GDM1 (cell line): Measurements from ENCODE around the gene GGA1.
A peak's percentile ranks its signal among the peaks of the same experiment; 100 is the strongest.
"Not testable (repeated sequence)": the region's sequence is repeated elsewhere in the genome, so short reads cannot be mapped to it uniquely, and the experiment has no call there.

ENCODE experiments used
- DNase-seq: peaks from one replicate; lab custom pipeline; 2025; lab: John Stamatoyannopoulos, UW

GGA1 gene

GRCh38 chr22:37570661-37570976 is 38.0 kb upstream of the GGA1 start:
- DNase-seq: no peak

- no peak for DNase-seq
These were observed 37.2 kb upstream of the GGA1 start for GRCh38 chr22:37571258-37571991.

- no peak for DNase-seq
These were observed 36.7 kb upstream of the GGA1 start for GRCh38 chr22:37571992-37572373.

DNA sequence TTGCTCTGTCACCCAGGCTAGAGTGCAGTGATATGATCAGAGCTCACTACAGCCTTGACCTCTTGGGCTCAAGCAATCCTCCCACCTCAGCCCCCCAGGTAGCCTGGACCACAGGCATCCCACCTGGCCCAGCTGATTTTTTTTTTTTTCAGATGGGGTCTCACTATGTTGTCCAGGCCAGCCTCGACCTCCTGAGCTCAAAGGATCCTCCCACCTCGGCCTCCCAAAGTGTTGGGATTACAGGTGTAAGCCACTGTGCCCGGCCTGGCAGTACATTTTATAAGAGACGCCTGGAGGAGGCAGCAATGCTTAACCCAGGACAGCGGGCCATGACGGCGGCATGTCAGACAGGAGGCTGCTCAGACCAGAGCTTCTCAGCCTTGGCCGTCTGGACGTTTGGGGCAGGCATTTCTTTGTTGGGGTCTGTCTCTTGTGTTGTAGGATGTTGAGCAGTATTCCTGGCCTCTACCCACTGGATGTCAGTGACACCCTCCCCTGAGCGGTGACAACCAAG is 33.1 kb upstream of the GGA1 start:
- no peak for DNase-seq

DNA sequence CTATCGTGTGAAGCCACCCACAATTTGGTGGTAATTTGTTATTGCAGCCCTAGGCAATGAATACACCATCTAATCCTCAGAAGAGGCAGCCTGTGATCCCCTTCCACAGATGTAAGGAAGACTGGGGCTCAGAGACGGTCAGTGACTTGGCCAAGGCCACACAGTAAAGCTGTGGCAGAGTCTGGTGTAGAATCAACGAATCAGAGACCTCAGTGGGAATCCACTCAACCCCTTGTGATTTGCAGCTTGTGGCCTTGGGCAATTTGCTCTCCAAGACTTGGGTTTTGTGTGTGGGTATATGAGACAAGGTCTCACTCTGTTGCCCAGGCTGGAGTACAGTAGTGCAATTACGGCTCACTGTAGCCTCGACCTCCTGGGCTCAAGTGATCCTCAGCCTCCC is 30.6 kb upstream of the GGA1 start:
- no peak for DNase-seq

DNA sequence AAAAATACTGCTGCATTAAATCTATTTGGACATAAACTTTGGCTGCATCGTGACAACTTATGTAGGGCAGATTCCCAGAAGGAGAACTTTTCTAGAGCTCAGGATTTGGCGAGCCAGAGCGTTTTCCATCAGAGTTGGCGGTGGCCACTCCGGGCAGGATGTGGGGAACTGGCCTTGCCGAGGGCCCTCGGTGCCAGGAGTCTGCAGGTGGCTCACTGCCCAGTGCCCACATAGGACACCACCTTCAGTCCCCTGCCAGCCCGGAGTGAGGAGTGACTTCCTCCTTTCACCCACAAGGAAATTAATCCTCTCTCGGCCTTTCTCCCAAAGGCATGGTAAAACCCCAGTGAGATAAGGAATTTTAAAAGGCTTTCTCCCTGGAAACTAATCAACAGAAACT is 27.1 kb upstream of the GGA1 start:
- DNase-seq: no peak

- DNase-seq: no peak
These were observed 26.1 kb upstream of the GGA1 start for GRCh38 chr22:37582526-37582925.

DNA sequence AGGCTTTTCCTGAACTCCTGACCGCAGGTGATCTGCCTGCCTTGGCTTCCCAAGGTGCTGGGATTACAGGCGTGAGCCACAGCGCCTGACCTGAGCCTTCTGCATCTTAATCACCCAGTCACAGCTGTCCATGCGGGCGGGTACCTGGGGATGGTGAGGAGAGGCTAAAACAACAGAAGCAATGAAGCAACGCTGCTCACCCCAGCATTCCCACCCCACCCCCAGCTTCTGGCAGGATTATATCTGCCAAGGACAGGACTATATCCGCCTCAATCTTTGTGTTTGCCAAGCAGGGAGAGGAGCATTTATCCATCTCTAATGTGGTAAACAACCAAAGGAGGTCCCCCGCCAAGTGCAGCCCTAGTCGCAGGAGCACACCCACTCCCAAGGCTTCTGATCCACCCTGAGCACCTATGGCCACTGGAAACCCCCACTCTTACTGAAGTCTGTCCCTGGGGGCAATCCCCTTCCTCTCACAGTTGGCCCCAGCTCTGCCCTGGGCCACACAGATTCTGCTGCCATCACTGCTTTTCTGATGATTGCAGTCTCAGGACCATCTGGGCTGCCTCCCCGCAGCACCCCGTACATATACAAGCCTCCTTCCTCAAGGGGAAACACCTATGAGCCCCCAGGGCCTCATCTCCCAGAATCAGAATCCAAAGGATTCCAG is 20.0 kb upstream of the GGA1 start:
- DNase-seq: no peak

GRCh38 chr22:37589636-37590035 is 19.0 kb upstream of the GGA1 start:
- DNase-seq: no peak

DNA sequence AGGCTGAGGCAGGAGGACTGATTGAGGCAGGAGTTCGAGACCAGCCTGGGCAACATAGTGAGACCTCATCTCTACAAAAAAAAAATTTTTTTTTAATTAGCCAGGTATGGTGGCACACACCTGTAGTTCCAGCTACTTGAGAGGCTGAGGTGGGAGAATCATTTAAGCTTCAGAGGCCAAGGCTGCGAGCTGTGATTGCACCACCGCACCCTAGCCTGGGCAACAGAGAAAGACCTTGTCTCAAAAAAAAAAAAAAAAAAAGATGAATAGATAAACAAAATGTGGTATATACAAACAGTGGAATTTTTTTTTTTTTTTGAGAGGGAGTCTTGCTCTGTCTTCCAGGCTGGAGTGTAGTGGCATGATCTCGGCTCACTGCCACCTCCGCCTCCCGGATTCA is 17.6 kb upstream of the GGA1 start:
- not testable (repeated sequence) for DNase-seq

GRCh38 chr22:37591823-37592404 is 16.7 kb upstream of the GGA1 start:
- DNase-seq: no peak

DNA sequence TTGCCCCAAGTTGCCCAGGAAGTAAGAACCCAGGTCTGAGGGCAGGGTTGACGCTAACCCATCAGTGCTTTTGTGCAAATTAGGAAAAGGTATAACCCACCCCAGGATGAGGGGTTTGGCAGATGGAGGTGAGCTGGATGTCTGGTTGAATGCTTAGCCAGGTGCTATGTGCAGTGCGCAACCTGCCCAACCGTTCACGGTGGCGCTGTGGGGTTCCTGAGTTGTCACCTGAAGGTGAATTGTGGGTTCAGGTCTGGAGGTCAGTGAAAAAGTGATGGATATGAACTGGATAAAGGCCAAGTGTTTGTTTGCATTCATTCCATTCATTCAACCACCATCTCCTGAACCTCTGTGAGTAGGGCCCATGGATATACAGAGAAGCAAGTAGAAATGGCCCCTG is 14.4 kb upstream of the GGA1 start:
- DNase-seq: no peak

- no peak for DNase-seq
These were observed 9.5 kb upstream of the GGA1 start for GRCh38 chr22:37599153-37599552.

- no peak for DNase-seq
These were observed 7.5 kb upstream of the GGA1 start for GRCh38 chr22:37601203-37601539.

DNA sequence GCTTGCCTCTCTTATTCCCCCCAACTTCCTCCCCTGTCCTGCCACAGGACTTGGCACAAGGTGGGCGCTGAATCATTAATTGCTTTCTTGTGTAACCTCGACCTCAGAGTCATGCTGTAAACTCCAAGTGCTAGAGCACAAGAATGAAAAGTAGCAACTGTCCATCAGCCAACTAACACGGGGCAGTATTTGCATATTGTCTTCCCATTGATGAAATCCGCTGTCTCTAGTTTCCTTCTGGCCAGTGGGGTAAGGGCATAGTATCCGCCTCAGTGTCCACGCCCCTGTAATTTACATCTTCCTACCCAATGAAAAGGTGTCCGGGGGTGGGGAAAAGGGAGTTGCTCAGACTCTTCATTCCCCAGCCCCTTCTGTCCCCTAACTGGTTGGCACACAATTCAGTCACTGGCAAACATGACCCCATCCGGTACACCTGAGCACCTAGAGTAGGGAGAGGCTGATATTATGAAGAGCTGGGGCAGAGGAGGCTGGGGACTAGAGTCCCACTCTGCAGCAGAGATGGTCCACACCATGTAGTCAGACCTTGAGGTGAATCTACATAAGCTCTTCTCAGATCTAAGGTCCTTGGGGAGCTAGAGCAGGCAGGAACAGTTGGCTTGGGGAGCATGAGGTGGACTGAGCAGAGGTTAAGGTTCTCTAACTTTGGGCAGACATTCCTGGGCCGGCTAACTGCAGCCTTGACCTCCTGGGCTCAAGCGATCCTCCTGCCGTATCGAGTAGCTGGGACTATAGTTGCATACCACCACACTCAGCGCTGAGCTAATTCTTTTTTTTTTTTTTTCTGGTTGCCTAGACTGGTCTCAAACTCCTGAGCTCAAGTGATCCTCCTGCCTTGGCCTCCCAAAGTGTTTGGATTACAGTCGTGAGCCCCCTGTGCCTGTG is 6.8 kb upstream of the GGA1 start:
- no peak for DNase-seq

- not testable (repeated sequence) for DNase-seq
These were observed 5.9 kb upstream of the GGA1 start for GRCh38 chr22:37602546-37603277.

DNA sequence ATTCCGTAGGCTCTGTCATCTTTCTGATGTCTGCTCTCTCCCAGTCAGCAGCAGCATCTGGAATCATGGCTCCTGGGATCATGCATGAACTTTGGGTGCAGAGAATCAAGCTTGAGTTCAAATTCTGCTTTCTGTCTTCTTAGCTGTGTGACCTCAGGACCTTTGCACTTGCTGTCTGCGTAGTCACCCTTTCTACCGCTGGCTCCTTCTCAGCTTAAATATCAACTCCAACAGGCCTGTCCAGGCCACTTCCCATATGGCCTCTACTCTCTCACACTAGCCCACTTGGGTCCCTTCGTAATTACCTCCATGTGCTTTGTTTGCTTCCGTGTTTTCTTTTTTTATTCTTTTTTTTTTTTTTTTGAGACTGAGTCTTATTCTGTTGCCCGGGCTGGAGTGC is 4.6 kb upstream of the GGA1 start:
- no peak for DNase-seq

GRCh38 chr22:37604875-37605274 is 3.8 kb upstream of the GGA1 start:
- DNase-seq: no peak

DNA sequence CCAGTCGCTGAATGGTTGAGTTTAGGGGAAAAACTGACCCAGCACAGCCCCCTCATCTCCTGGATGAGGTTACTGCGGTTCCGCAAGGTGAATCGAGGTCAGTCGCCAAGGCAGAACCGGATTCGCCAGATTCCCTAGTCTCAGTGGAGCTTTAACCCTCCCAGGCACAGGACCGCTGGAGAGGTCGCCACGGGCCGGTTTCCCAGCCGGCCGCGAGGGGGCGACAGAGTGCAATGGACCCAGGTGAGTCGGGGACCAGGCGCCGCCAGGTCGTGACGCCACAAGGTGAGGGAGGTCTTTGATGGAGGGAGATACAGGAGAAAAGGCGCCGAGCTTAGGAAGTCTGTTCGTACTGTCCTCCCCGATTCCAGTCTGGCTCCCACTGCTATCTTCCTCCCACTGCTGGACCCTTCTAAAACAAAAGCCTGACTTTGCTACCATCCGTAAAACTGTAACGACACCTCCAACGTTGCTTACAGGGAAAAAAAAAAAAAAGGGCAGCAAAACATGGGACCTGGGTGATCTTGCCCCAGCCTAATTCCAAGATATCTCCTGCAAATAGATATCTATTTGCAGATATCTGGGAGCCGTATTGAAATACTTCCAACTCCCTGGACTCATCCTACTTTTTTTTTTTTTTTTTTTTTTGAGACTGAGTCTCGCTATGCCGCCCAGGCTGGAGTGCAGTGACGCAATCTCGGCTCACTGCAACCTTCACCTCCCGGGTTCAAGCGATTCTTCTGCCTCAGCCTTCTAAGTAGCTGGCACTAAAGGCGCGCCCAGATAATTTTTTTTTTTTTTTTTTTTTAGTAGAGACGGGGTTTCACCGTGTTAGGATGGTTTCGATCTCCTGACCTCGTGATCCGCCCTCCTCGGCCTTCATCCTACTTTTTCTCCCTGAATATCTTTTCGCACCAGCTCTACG is 1.4 kb upstream of the GGA1 start:
- peak; percentile 55 for DNase-seq

GRCh38 chr22:37607935-37608476 is 628 bp upstream of the GGA1 start:
- no peak for DNase-seq
